Liver (tissue), 3 donors: ENCODE data around the gene CPHXL.

ENCODE experiments used
- CTCF ChIP-seq: fragments of 150-350 bp; IDR thresholded peaks from 2 replicates; pipeline ENCODE4 v1.5.1; 2017; ENCODE audit warnings: improper control_type of control experiment, low read depth, low read length; ENCODE audit not compliant: missing input control
- EGR1 ChIP-seq, 2 donors: IDR thresholded peaks; 2 replicates each; pipeline ENCODE4 v1.6.1; 2016 to 2018; ENCODE audit warnings: antibody characterized with exemption in 2 of 2, low read depth in 2 of 2
- FOXA1 ChIP-seq: IDR thresholded peaks from 2 replicates; pipeline ENCODE4 v1.6.1; 2016; ENCODE audit warnings: antibody characterized with exemption
- FOXA2 ChIP-seq: IDR thresholded peaks from 2 replicates; pipeline ENCODE4 v1.6.1; 2016; ENCODE audit warnings: antibody characterized with exemption
- GABPA ChIP-seq, 2 donors: IDR thresholded peaks in 1 of 2; conservative IDR thresholded peaks in 1 of 2; 2 replicates each; pipeline ENCODE4 v1.6.1; 2016; ENCODE audit warnings: antibody characterized with exemption in 2 of 2, mild to moderate bottlenecking in 1 of 2, moderate library complexity in 1 of 2
- MAX ChIP-seq: IDR thresholded peaks from 2 replicates; pipeline ENCODE4 v1.6.1; 2016; ENCODE audit warnings: antibody characterized with exemption
- NR2F2 ChIP-seq: IDR thresholded peaks from 2 replicates; pipeline ENCODE4 v1.6.1; 2016; ENCODE audit warnings: antibody characterized with exemption
- RAD21 ChIP-seq, 2 donors: IDR thresholded peaks; 2 replicates each; pipeline ENCODE4 v1.6.1; 2016; ENCODE audit warnings: antibody characterized with exemption in 2 of 2, mild to moderate bottlenecking in 2 of 2
- REST ChIP-seq: IDR thresholded peaks from 2 replicates; pipeline ENCODE4 v1.6.1; 2016; ENCODE audit warnings: antibody characterized with exemption, mild to moderate bottlenecking
- RXRA ChIP-seq, 2 donors: IDR thresholded peaks; 2 replicates each; pipeline ENCODE4 v1.6.1; 2017 to 2018; ENCODE audit warnings: antibody characterized with exemption in 2 of 2, mild to moderate bottlenecking in 1 of 2
- SP1 ChIP-seq: IDR thresholded peaks from 2 replicates; pipeline ENCODE4 v1.6.1; 2018; ENCODE audit warnings: antibody characterized with exemption, mild to moderate bottlenecking
- TAF1 ChIP-seq: conservative IDR thresholded peaks from 2 replicates; pipeline ENCODE4 v1.6.1; 2016; ENCODE audit warnings: antibody characterized with exemption, mild to moderate bottlenecking
- YY1 ChIP-seq: IDR thresholded peaks from 2 replicates; pipeline ENCODE4 v1.6.1; 2016; ENCODE audit warnings: antibody characterized with exemption, mild to moderate bottlenecking
- donor health status: healthy.
- donor health status: healthy.

GRCh38 chr16:75701361-75701760, 24.9 kb downstream of the CPHXL start, which contains the start of gene DUXB:
- TF ChIP-seq CTCF (no peak), RAD21 (IDR thresholded peaks at IDR 0.05) (no peak), MAX (no peak), EGR1 (IDR thresholded peaks at IDR 0.05; ENCODE audit: low read depth in 2 of 2) (no peak), FOXA1 (no peak), RXRA (IDR thresholded peaks at IDR 0.05) (no peak), REST (no peak), SP1 (no peak), NR2F2 (no peak), TAF1 (no peak), YY1 (no peak), GABPA (IDR thresholded peaks at IDR 0.05 in 1 of 2, conservative IDR thresholded peaks at IDR 0.05 in 1 of 2) (no peak), FOXA2 (no peak)
